ENCODE results near the gene CNTRL.

DNA sequence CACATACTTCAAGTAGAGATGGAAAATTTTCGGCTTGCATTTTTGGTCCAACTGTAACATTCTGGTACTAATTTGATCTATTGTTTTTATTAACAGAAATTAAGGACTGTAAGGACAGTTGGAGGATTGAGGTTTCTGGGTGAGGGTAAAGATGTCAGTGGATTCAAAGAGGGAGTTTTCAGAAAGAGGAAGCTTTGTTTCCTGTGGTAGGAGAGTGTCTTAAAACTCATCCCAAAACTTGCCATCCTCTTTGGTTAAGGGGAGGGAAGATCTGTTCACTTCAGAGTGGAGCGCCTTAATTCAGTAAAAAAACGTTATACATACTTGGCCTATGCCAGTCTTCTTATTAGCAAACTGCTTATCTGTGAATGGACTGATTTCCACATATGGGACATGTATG lies 13.8 kb downstream of the CNTRL start:
- TF ChIP-seq, protein P1, sequence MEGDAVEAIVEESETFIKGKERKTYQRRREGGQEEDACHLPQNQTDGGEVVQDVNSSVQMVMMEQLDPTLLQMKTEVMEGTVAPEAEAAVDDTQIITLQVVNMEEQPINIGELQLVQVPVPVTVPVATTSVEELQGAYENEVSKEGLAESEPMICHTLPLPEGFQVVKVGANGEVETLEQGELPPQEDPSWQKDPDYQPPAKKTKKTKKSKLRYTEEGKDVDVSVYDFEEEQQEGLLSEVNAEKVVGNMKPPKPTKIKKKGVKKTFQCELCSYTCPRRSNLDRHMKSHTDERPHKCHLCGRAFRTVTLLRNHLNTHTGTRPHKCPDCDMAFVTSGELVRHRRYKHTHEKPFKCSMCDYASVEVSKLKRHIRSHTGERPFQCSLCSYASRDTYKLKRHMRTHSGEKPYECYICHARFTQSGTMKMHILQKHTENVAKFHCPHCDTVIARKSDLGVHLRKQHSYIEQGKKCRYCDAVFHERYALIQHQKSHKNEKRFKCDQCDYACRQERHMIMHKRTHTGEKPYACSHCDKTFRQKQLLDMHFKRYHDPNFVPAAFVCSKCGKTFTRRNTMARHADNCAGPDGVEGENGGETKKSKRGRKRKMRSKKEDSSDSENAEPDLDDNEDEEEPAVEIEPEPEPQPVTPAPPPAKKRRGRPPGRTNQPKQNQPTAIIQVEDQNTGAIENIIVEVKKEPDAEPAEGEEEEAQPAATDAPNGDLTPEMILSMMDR (IDR thresholded peaks at IDR 0.05; ENCODE audit: low read depth, low read length, poor library complexity, severe bottlenecking): no peak
- TF ChIP-seq EZH2phosphoT487 (IDR thresholded peaks at IDR 0.05; ENCODE audit: borderline replicate concordance, low read length): no peak
